T-helper 9 cell (primary cell): ENCODE measurements around the gene RLN1.
"Not testable (repeated sequence)": the region's sequence is repeated elsewhere in the genome, so short reads cannot be mapped to it uniquely, and the experiment has no call there.

ENCODE experiments used
- DNase-seq: peaks from one replicate; pipeline ENCODE4 v3.0.0-alpha.2; 2020
- total RNA-seq, 2 donors: gene quantifications; one replicate each; lab custom pipeline; 2026; lab: John Stamatoyannopoulos, UW

Gene RLN1
- total RNA-seq: 0.48 to 3.6 reads per million in 2 donors

- peak; percentile 1 for DNase-seq
Observed at GRCh38 chr9:5338992-5339981, at the start of gene RLN1. TSS of gene RLN1 (minus strand) at chr9:5339876. CDS start at chr9:5339746, 130 bp downstream.

GRCh38 chr9:5389109-5389732, 49.5 kb upstream of the RLN1 start:
- no peak for DNase-seq

GRCh38 chr9:5388026-5388819, 48.5 kb upstream of the RLN1 start:
- DNase-seq: no peak

- DNase-seq: no peak
Observed at GRCh38 chr9:5384436-5384835, 44.8 kb upstream of the RLN1 start.

- no peak for DNase-seq
Observed at GRCh38 chr9:5382479-5382878, 42.8 kb upstream of the RLN1 start.

- DNase-seq: no peak
Observed at GRCh38 chr9:5375790-5376477, 36.3 kb upstream of the RLN1 start.

- no peak for DNase-seq
Observed at GRCh38 chr9:5375091-5375490, 35.4 kb upstream of the RLN1 start.

GRCh38 chr9:5364294-5365024, 24.8 kb upstream of the RLN1 start:
- no peak for DNase-seq

GRCh38 chr9:5361326-5362010, 21.8 kb upstream of the RLN1 start:
- DNase-seq: no peak

GRCh38 chr9:5360341-5360740, 20.7 kb upstream of the RLN1 start:
- DNase-seq: no peak

- DNase-seq: no peak
Observed at GRCh38 chr9:5357431-5358105, 17.9 kb upstream of the RLN1 start.

GRCh38 chr9:5355817-5356216, 16.1 kb upstream of the RLN1 start:
- DNase-seq: no peak

- no peak for DNase-seq
Observed at GRCh38 chr9:5355226-5355625, 15.6 kb upstream of the RLN1 start.

GRCh38 chr9:5354184-5354583, 14.5 kb upstream of the RLN1 start:
- no peak for DNase-seq

- DNase-seq: no peak
Observed at GRCh38 chr9:5352637-5353248, 13.1 kb upstream of the RLN1 start.

- DNase-seq: peak; percentile 18
Observed at GRCh38 chr9:5336688-5337087, 3.0 kb downstream of the RLN1 start.

- not testable (repeated sequence) for DNase-seq
Observed at GRCh38 chr9:5331276-5331675, 8.4 kb downstream of the RLN1 start.

GRCh38 chr9:5326893-5327548, 12.7 kb downstream of the RLN1 start:
- DNase-seq: peak; percentile 58

- no peak for DNase-seq
Observed at GRCh38 chr9:5326187-5326586, 13.5 kb downstream of the RLN1 start.
